Left lung (tissue), 10 donors: Measurements from ENCODE around the gene LSM6. TPM values are rescaled to one million over a fixed set of nuclear protein-coding genes. Genes with fewer than 3 reads are reported as not detected.

ENCODE experiments used
- ATAC-seq: fragments of 200-7000 bp; cut with Tn5 transposase; one replicate; pipeline ENCODE4 v1.9.1; 2020; ENCODE audit warnings: moderate library complexity
- DNase-seq, 4 donors: peaks; one replicate each; pipeline ENCODE4 v3.0.0-alpha.2; 2013 to 2020
- H3K27ac ChIP-seq, 2 donors: fragments of 200-600 bp; sonication (generic) in 1 of 2; one replicate each; pipeline versions ENCODE4 v1.5.0 to v1.8.0; 2020 to 2021
- H3K27me3 ChIP-seq, 2 donors: fragments of 200-600 bp; sonication (generic) in 1 of 2; one replicate each; pipeline versions ENCODE4 v1.5.0 to v1.8.0; 2020 to 2021
- H3K36me3 ChIP-seq, 2 donors: fragments of 200-600 bp; sonication (generic) in 1 of 2; one replicate each; pipeline versions ENCODE4 v1.5.0 to v1.8.0; 2020 to 2021
- H3K4me1 ChIP-seq, 2 donors: fragments of 200-600 bp; one replicate each; pipeline ENCODE4 v1.8.0; 2021
- H3K4me3 ChIP-seq, 2 donors: fragments of 200-600 bp; sonication (generic) in 1 of 2; one replicate each; pipeline versions ENCODE4 v1.5.0 to v1.8.0; 2020 to 2021; ENCODE audit warnings: mild to moderate bottlenecking in 1 of 2
- H3K9me3 ChIP-seq, 2 donors: fragments of 200-600 bp; sonication (generic) in 1 of 2; one replicate each; pipeline versions ENCODE4 v1.5.0 to v1.8.0; 2020 to 2021
- intact Hi-C, 2 donors: fragments of 100-400 bp; cut with DNase I; formaldehyde crosslinking; loops; one replicate each; pipeline versions ENCODE4 v1.11.2 to v1.14.2; 2022
- polyA plus RNA-seq, 6 donors: library from polyadenylated mRNA; unstranded; fragments of 120-200 nt; gene quantifications; one replicate each; pipeline ENCODE4 v1.2.1, GENCODE V29; 2013; ENCODE audit not compliant: insufficient read length in 6 of 6
- total RNA-seq, 2 donors: library from RNA; stranded (reverse); fragmentation: NEBNext Ultra II Directional; extraction: Animal tissue kit (Norgen Biotek cat#: 25700); gene quantifications; one replicate each; pipeline ENCODE4 v1.2.1, GENCODE V29; 2021
- TF ChIP-seq, protein P1 (sequence below), 2 donors: fragments of 200-600 bp; sonication (generic) in 1 of 2; IDR thresholded peaks; one replicate each; pipeline versions ENCODE4 v1.5.0 to v1.8.0; 2021; ENCODE audit warnings: antibody characterized with exemption in 2 of 2
- donor health status: DM: no; HTN: yes; CAD: no.
- donor health status: DM: no; HTN: no; CAD: no.

The LSM6 gene
- total and polyA plus RNA-seq, 8 donors, result 21.8 to 68.4 (median 62.2) TPM

DNA sequence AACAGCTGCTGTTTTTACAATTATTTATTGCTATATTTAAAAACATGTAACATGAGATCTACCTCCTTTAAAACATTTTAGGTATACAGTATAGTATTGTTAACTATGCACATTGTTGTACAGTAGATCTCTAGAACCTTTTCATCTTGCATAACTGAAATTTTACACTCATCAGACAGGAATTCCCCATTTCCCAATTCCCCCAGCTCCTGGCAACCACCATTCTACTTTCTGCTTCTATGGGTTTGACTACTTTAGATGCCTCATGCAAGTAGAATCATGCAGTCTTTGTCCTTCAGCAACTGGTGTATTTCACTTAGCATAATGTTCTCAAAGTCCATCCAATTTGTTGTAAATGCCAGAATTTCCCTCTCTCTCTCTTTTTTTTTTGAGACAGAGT is 9.7 kb upstream of the LSM6 start:
- no peak for ATAC-seq
- no peak for DNase-seq
- Histone ChIP-seq H3K36me3 (no peaks in the 10 kb centered on the region), H3K27me3 (no peaks in the 10 kb centered on the region), H3K4me3 (no peak overlapping the region), H3K27ac (no peak overlapping the region), H3K4me1 (no peaks in the 10 kb centered on the region), H3K9me3 (peaks cover 0 to 16% of the 10 kb centered on the region in 2 donors)
- intact Hi-C loops, result no loop called here
- TF ChIP-seq, protein P1, sequence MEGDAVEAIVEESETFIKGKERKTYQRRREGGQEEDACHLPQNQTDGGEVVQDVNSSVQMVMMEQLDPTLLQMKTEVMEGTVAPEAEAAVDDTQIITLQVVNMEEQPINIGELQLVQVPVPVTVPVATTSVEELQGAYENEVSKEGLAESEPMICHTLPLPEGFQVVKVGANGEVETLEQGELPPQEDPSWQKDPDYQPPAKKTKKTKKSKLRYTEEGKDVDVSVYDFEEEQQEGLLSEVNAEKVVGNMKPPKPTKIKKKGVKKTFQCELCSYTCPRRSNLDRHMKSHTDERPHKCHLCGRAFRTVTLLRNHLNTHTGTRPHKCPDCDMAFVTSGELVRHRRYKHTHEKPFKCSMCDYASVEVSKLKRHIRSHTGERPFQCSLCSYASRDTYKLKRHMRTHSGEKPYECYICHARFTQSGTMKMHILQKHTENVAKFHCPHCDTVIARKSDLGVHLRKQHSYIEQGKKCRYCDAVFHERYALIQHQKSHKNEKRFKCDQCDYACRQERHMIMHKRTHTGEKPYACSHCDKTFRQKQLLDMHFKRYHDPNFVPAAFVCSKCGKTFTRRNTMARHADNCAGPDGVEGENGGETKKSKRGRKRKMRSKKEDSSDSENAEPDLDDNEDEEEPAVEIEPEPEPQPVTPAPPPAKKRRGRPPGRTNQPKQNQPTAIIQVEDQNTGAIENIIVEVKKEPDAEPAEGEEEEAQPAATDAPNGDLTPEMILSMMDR (IDR thresholded peaks at IDR 0.05), result no peak

DNA sequence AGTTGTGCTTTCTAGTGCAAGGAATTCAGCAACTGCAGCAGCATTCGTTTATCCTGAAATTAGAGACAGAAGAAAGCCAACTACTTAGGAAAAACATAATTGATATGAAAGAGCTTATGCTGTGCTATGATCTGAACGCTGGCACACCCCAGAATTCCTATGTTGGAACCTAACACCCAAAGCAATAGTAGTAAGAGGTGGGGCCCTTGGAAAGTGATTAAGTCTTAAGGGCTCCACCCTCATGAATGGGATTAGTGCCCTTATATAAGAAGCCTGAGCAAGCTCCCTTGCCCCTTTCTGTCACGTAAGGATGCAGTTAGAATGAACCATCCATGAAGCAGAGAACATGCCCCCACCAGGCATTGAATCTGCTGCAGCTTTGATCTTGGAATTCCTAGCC is 5.4 kb upstream of the LSM6 start:
- Histone ChIP-seq H3K27ac (no peak overlapping the region), H3K36me3 (no peaks in the 10 kb centered on the region), H3K4me3 (no peak overlapping the region), H3K9me3 (no peaks in the 10 kb centered on the region), H3K4me1 (peaks cover 0 to 2% of the 10 kb centered on the region in 2 donors), H3K27me3 (no peaks in the 10 kb centered on the region)
- no peak for ATAC-seq
- intact Hi-C loops, result no loop called here
- DNase-seq, result no peak
- TF ChIP-seq, protein P1 (IDR thresholded peaks at IDR 0.05), result no peak

- Histone ChIP-seq H3K36me3 (no peaks in the 10 kb centered on the region), H3K27ac (no peak overlapping the region), H3K4me1 (peaks cover 10 to 49% of the 10 kb centered on the region in 2 donors), H3K4me3 (peak overlapping the region; percentile 75 to 89), H3K9me3 (no peaks in the 10 kb centered on the region), H3K27me3 (no peaks in the 10 kb centered on the region)
- DNase-seq (no peak), ATAC-seq (no peak)
- intact Hi-C loops, result no loop called here
- TF ChIP-seq, protein P1 (IDR thresholded peaks at IDR 0.05), result no peak
Observed at GRCh38 chr4:146176891-146177290, 1.4 kb downstream of the LSM6 start.

GRCh38 chr4:146178126-146178525 is 2.6 kb downstream of the LSM6 start:
- no peak overlapping the region for H3K27ac ChIP-seq
- intact Hi-C loops, result no loop called here
- H3K9me3 ChIP-seq, result no peaks in the 10 kb centered on the region
- TF ChIP-seq, protein P1 (IDR thresholded peaks at IDR 0.05), result no peak
- H3K36me3 ChIP-seq, result peaks cover 0 to 2% of the 10 kb centered on the region in 2 donors
- DNase-seq (no peak), ATAC-seq (no peak)
- peaks cover 10 to 49% of the 10 kb centered on the region in 2 donors for H3K4me1 ChIP-seq
- H3K4me3 ChIP-seq, result no peak overlapping the region
- no peaks in the 10 kb centered on the region for H3K27me3 ChIP-seq

- no peak for ATAC-seq
- H3K27ac ChIP-seq, result no peak overlapping the region
- TF ChIP-seq, protein P1 (IDR thresholded peaks at IDR 0.05), result no peak
- DNase-seq, result no peak
- H3K4me3 ChIP-seq, result no peak overlapping the region
- peaks cover 10 to 49% of the 10 kb centered on the region in 2 donors for H3K4me1 ChIP-seq
- no peaks in the 10 kb centered on the region for H3K9me3 ChIP-seq
- H3K27me3 ChIP-seq, result no peaks in the 10 kb centered on the region
- peaks cover 0 to 20% of the 10 kb centered on the region in 2 donors for H3K36me3 ChIP-seq
- intact Hi-C loops, result no loop called here
Observed at GRCh38 chr4:146179784-146180370, 4.4 kb downstream of the LSM6 start.
